ENCODE data around the gene CLDND2. TPM values are rescaled to one million over a fixed set of nuclear protein-coding genes. Genes with fewer than 3 reads are reported as not detected.

The CLDND2 gene
- polyA plus RNA-seq, 1 experiment = 0.12 TPM

DNA sequence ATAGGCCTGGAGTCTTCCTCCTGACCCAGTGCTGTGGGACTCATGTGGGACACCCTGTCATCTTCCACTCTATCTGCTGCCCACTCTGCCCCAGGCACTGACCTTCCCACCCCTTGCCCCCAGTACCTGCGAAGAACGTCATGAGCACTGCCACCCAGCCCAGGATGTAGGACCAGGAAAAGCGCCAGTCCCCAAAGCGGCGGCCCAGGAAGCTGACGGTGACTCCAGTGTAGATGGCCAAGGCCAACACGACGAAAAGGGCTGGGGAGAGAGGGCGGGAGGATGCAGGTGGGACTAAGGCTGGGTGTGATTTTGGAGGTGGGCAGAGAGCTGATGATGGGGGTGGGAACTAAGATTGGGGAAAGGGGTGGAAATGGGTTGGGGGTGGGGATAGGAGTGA lies 11.6 kb upstream of the CLDND2 start:
- Histone ChIP-seq H3K27me3 (ENCODE audit: control insufficient read depth, insufficient read depth, low read length) (no peaks in the 10 kb centered on the region), H3K4me3 (ENCODE audit: low read depth, low read length) (no peak overlapping the region), H3K36me3 (ENCODE audit: control insufficient read depth, insufficient read depth, low read length) (no peaks in the 10 kb centered on the region)
- TF ChIP-seq CTCF (IDR thresholded peaks at IDR 0.05; ENCODE audit: insufficient read depth, low read depth, low read length) = no peak
- ChIA-PET CTCF (no interaction called here), POLR2A (no interaction called here)
- no peak for DNase-seq (ENCODE audit: low read depth)

GRCh38 chr19:51377422-51377821 lies 8.6 kb upstream of the CLDND2 start:
- POLR2A ChIA-PET = no interaction called here
- DNase-seq (ENCODE audit: low read depth) = no peak
- no peak for TF ChIP-seq CTCF (IDR thresholded peaks at IDR 0.05; ENCODE audit: insufficient read depth, low read depth, low read length)
- Histone ChIP-seq H3K4me3 (ENCODE audit: low read depth, low read length) (no peak overlapping the region), H3K36me3 (ENCODE audit: control insufficient read depth, insufficient read depth, low read length) (no peaks in the 10 kb centered on the region), H3K27me3 (ENCODE audit: control insufficient read depth, insufficient read depth, low read length) (peaks cover 2% of the 10 kb centered on the region; the same call in 1 of the 2 replicates)
- CTCF ChIA-PET = no interaction called here

GRCh38 chr19:51375504-51376221 lies 6.9 kb upstream of the CLDND2 start:
- H3K27me3 ChIP-seq (ENCODE audit: control insufficient read depth, insufficient read depth, low read length) = peaks cover 2% of the 10 kb centered on the region; the same call in 1 of the 2 replicates
- ChIA-PET POLR2A (no interaction called here), CTCF (no interaction called here)
- no peak overlapping the region for H3K4me3 ChIP-seq (ENCODE audit: low read depth, low read length)
- TF ChIP-seq CTCF (IDR thresholded peaks at IDR 0.05; ENCODE audit: insufficient read depth, low read depth, low read length) = no peak
- no peaks in the 10 kb centered on the region for H3K36me3 ChIP-seq (ENCODE audit: control insufficient read depth, insufficient read depth, low read length)
- no peak for DNase-seq (ENCODE audit: low read depth)

DNA sequence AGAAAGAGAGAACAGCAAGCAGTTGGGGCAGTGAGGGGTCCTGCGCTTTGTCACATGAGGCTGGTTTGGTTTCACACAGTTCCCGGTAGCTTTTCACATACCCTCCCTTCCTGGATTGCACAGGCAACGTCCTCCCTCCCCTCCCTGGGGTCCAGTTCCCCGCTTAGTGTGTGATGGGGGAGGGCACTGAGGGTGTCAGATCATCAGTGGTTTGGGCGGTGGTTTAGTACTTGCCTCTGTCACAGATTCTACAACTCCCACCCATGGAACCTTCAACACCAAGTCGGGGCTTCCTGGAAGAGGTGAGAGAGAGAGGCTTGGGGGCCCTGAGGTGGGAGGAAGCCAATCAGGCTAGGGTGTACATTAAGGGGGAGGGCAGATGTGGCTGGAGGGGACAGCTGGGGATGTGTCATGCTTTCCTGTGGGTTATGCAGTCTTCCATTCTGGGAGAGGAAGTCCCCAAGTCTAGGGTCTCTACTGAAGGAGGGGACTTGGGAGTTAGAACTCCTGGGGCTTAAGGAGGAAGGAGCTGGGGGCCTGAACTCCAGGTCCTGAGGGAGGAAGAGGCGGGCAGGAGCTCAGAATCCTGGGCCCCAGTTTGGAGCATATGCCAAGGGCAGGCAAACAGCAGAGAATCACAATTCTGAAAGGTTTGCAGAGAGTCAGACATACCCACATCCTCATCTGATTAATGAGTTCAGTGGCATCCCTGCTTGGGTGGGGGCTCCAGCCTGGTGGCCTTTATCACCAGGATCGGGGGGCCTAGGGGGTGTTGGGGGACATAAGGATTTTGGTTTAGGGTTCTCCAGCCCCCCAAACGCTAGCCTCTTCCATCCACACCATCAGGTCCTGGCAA lies 4.1 kb upstream of the CLDND2 start, which contains the start of gene NKG7:
TSS of gene NKG7 (minus strand) at position 6 of the 856 bp plus-strand sequence. CDS start 119 bp downstream, outside the sequence.
- POLR2A ChIA-PET = no interaction called here
- Histone ChIP-seq H3K36me3 (ENCODE audit: control insufficient read depth, insufficient read depth, low read length) (no peaks in the 10 kb centered on the region), H3K4me3 (ENCODE audit: low read depth, low read length) (no peak within 1 kb of the TSS), H3K27me3 (ENCODE audit: control insufficient read depth, insufficient read depth, low read length) (peaks cover 2% of the 10 kb centered on the region; the same call in 1 of the 2 replicates)
- DNase-seq (ENCODE audit: low read depth) = no peak
- no peak for TF ChIP-seq CTCF (IDR thresholded peaks at IDR 0.05; ENCODE audit: insufficient read depth, low read depth, low read length)
- CTCF ChIA-PET = no interaction called here

GRCh38 chr19:51372021-51372648 lies 3.3 kb upstream of the CLDND2 start:
- peaks cover 2% of the 10 kb centered on the region; the same call in 1 of the 2 replicates for H3K27me3 ChIP-seq (ENCODE audit: control insufficient read depth, insufficient read depth, low read length)
- TF ChIP-seq CTCF (IDR thresholded peaks at IDR 0.05; ENCODE audit: insufficient read depth, low read depth, low read length) = no peak
- CTCF ChIA-PET = interaction anchor here (1.3 kb wide), 1 partner anchor 49 kb away, joined by 3 read pairs; no protein-coding TSS in a partner anchor
- POLR2A ChIA-PET = no interaction called here
- H3K4me3 ChIP-seq (ENCODE audit: low read depth, low read length) = no peak overlapping the region
- DNase-seq (ENCODE audit: low read depth) = no peak
- H3K36me3 ChIP-seq (ENCODE audit: control insufficient read depth, insufficient read depth, low read length) = no peaks in the 10 kb centered on the region
